ENCODE results near the gene ADI1. TPM values are rescaled to one million over a fixed set of nuclear protein-coding genes. Genes with fewer than 3 reads are reported as not detected.

Gene ADI1
- total and polyA plus RNA-seq, 7 donors, result 42.5 to 137 (median 43.7) TPM

DNA sequence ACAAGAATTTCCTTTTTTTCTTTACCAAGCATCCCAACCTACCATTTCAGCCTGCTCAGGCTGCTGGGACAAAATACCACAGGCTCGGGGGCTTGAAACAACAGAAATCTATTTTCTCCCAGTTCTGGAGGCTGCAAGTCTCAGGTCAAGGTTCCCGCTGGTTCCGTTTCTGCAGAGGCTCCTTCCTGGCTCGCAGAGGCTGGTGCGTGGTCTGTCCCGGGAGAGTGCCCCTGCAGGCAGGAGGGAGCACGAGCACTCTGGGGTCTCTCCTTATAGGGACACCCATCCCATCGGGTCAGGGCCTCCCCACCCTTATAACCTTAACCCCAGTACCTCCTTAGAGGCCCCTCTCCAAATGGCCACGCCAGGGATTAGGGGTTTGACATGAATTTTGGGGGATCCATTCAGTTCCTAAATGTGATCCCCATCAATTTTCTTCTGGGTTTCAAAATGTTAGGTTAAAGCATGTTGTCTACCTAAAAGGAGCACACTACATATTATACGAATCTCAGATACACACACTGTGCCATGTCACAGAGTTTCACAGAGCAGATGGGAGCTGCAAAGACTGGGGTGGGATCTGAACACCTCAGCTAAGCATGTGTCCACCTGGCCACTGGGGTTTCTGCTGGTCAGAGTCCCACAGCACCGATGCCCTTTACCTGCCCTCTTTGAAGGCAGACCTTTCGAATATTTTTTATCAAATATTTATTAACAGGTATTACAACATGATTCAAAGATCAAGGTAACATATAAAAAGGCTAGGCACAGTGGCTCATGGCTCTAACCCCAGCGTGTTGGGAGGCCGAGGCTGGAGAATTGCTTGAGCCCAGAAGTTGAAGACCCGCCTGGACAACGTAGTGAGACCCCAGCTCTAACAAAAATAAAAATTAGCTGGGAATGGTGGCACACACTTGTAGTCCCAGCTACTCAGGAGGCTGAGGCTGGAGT, 17.6 kb upstream of the ADI1 start:
- Histone ChIP-seq H3K27me3 (ENCODE audit: insufficient read depth in 3 of 3, low read length in 2 of 3) (no peaks in the 10 kb centered on the region), H3K4me3 (peak overlapping the region; percentile 59), H3K36me3 (ENCODE audit: insufficient read depth in 1 of 2, low read depth in 1 of 2) (peaks cover 0 to 37% of the 10 kb centered on the region in 2 donors), H3K9me3 (no peaks in the 10 kb centered on the region), H3K27ac (peak overlapping the region; percentile 89), H3K4me1 (peaks cover 4% of the 10 kb centered on the region)
- TF ChIP-seq, protein P1, sequence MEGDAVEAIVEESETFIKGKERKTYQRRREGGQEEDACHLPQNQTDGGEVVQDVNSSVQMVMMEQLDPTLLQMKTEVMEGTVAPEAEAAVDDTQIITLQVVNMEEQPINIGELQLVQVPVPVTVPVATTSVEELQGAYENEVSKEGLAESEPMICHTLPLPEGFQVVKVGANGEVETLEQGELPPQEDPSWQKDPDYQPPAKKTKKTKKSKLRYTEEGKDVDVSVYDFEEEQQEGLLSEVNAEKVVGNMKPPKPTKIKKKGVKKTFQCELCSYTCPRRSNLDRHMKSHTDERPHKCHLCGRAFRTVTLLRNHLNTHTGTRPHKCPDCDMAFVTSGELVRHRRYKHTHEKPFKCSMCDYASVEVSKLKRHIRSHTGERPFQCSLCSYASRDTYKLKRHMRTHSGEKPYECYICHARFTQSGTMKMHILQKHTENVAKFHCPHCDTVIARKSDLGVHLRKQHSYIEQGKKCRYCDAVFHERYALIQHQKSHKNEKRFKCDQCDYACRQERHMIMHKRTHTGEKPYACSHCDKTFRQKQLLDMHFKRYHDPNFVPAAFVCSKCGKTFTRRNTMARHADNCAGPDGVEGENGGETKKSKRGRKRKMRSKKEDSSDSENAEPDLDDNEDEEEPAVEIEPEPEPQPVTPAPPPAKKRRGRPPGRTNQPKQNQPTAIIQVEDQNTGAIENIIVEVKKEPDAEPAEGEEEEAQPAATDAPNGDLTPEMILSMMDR (IDR thresholded peaks at IDR 0.05), result peak; percentile 36
- DNase-seq, result peak; percentile 55 to 71
- WGBS, 3 donors, result 66 to 70% (median 66%) methylated on average over 16 of the region's 16 CpGs
- intact Hi-C loops (cut with DNase I), result loop anchor here in 1 of 2 donors (1.0 to 2.0 kb wide), 2 partner anchors 18 to 19 kb away; partner anchors contain the start of gene ADI1
- ATAC-seq, result peak; percentile 43 to 82 (median 70)

DNA sequence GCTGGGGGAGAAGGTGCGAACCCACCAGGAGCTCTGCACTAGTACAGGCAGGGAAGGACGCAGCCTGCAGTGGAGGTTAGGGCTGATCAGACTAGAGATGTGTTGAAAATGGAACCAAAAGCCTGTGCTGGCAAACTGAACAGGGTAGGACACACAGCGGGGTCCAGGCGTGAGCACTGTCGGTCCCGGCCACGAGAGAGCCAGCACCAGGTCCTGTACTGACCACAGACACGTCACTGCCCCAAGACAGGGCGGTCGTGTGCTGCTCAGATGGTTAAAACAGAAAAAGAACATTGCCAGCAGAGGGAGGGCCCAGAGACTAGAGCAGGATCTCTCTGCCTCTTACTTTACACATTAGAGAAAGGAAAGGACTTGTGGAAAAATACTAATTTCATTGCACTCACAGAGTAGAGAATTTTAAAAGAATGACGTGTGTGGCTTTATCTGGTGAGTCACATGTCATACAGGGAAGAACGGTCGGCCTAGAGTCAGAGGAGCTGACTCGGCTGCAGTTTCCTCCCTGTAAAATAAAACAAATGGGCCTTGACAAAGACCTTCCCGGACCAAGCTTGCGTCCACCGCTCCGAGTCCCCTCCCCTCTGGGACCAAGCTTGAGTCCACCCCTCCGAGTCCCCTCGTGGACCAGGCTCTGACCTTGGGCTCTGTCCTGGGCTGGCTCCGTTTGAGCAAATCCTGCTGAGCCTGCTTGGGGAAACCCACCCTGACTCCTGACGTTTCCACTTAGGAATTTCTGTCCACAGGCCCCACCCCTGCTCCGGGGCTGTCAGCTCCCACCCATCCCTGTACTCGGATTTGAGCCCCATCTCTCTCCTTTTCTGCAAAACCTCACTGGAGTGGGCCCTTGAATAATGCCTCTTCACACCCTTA, 16.7 kb upstream of the ADI1 start:
- ATAC-seq, result peak; percentile 81 to 85 (median 81)
- H3K4me1 ChIP-seq, result peaks cover 4% of the 10 kb centered on the region
- H3K9me3 ChIP-seq, result no peaks in the 10 kb centered on the region
- peaks cover 0 to 31% of the 10 kb centered on the region in 2 donors for H3K36me3 ChIP-seq (ENCODE audit: insufficient read depth in 1 of 2, low read depth in 1 of 2)
- TF ChIP-seq, protein P1 (IDR thresholded peaks at IDR 0.05), result no peak
- H3K4me3 ChIP-seq, result peak overlapping the region; percentile 59
- no peaks in the 10 kb centered on the region for H3K27me3 ChIP-seq (ENCODE audit: insufficient read depth in 3 of 3, low read length in 2 of 3)
- 23 to 37% (median 29%) methylated on average over 22 to 24 of the region's 24 CpGs for WGBS, 3 donors
- intact Hi-C loops (cut with DNase I), result loop anchor here in 1 of 2 donors (1.0 to 2.0 kb wide), 2 partner anchors 17 to 20 kb away; partner anchors contain the start of gene ADI1
- H3K27ac ChIP-seq, result peak overlapping the region; percentile 89
- peak; percentile 70 to 75 for DNase-seq

DNA sequence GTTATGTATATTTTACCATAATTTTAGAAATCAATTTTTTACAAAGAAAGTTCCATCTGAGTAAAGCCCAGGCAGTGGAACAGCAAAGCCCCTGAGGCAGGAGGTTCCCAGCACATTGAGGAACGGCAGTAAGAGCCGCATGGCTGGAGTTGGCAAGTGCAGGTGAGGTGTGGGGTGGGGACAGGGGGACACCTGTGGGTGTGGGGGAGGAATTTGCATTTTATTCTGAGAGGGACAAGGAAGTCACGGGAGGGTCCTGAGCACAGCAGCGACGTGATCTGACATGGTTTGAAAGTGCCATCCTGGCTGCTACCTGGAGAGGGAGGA, 16.1 kb upstream of the ADI1 start:
- H3K9me3 ChIP-seq, result no peaks in the 10 kb centered on the region
- peak overlapping the region; percentile 59 for H3K4me3 ChIP-seq
- TF ChIP-seq, protein P1 (IDR thresholded peaks at IDR 0.05), result no peak
- peak overlapping the region; percentile 89 for H3K27ac ChIP-seq
- H3K36me3 ChIP-seq (ENCODE audit: insufficient read depth in 1 of 2, low read depth in 1 of 2), result peaks cover 0 to 25% of the 10 kb centered on the region in 2 donors
- no peaks in the 10 kb centered on the region for H3K27me3 ChIP-seq (ENCODE audit: insufficient read depth in 3 of 3, low read length in 2 of 3)
- peak in 2 of 4 donors; percentile 2 to 3 for ATAC-seq
- intact Hi-C loops (cut with DNase I), result no loop called here
- no peak for DNase-seq
- WGBS, 3 donors, result 67 to 71% (median 68%) methylated on average over 5 of the region's 5 CpGs
- peaks cover 4% of the 10 kb centered on the region for H3K4me1 ChIP-seq

DNA sequence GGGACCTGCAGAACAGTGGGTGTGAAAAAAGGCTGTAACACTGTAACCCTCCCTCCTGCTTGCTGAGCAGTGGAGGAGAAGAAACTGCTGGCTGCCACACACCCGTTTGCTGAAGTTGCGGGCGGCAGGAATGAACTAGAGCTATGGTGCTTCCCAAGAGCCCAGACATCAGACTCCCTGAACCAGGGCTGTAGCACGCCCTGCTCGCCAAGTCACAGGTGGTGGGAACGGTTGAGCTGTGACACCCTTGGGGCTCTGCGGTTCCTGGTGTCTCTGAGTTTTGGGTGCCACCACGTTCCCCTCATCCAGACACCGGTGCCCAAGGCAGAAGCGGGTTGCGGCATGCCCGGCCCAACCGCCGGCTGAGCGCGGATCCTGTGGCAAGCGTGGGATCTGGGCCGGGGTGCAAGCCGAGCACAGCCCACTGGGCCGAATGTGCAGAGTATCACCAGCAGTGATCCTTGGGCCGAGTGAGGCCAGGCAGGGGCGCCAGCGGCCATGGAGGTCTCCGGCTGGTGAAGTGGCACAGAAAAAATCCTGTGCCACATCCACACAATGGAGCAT, 15.0 kb upstream of the ADI1 start:
- WGBS, 3 donors, result 96 to 97% (median 97%) methylated on average over 24 of the region's 24 CpGs
- Histone ChIP-seq H3K9me3 (no peaks in the 10 kb centered on the region), H3K4me1 (peaks cover 4% of the 10 kb centered on the region), H3K27ac (no peak overlapping the region), H3K4me3 (no peak overlapping the region), H3K27me3 (ENCODE audit: insufficient read depth in 3 of 3, low read length in 2 of 3) (no peaks in the 10 kb centered on the region), H3K36me3 (ENCODE audit: insufficient read depth in 1 of 2, low read depth in 1 of 2) (peaks cover 0 to 15% of the 10 kb centered on the region in 2 donors)
- TF ChIP-seq, protein P1 (IDR thresholded peaks at IDR 0.05), result no peak
- intact Hi-C loops (cut with DNase I), result no loop called here
- ATAC-seq (no peak), DNase-seq (no peak)

Data from psoas muscle (tissue), 8 donors.